Measurements from ENCODE around the gene TTC21A.

- no peak for TF ChIP-seq POLR2AphosphoS5 (IDR thresholded peaks at IDR 0.05)
- TF ChIP-seq CTCF (IDR thresholded peaks at IDR 0.05) = no peak
- no peak for TF ChIP-seq POLR2A (IDR thresholded peaks at IDR 0.05)
Measured at GRCh38 chr3:39169712-39170111, 62.2 kb downstream of the TTC21A start.

Measured in breast epithelium (tissue), 3 donors.